ENCODE measurements around the gene RASA2. TPM values are rescaled to one million over a fixed set of nuclear protein-coding genes. Genes with fewer than 3 reads are reported as not detected.

Gene RASA2, protein sequence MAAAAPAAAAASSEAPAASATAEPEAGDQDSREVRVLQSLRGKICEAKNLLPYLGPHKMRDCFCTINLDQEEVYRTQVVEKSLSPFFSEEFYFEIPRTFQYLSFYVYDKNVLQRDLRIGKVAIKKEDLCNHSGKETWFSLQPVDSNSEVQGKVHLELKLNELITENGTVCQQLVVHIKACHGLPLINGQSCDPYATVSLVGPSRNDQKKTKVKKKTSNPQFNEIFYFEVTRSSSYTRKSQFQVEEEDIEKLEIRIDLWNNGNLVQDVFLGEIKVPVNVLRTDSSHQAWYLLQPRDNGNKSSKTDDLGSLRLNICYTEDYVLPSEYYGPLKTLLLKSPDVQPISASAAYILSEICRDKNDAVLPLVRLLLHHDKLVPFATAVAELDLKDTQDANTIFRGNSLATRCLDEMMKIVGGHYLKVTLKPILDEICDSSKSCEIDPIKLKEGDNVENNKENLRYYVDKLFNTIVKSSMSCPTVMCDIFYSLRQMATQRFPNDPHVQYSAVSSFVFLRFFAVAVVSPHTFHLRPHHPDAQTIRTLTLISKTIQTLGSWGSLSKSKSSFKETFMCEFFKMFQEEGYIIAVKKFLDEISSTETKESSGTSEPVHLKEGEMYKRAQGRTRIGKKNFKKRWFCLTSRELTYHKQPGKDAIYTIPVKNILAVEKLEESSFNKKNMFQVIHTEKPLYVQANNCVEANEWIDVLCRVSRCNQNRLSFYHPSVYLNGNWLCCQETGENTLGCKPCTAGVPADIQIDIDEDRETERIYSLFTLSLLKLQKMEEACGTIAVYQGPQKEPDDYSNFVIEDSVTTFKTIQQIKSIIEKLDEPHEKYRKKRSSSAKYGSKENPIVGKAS
- total RNA-seq (10 to 100 TPM; 37.5 to 90.6 (median 52.8) TPM), polyA plus RNA-seq (10 to 100 TPM in 2 of 3 donors, 1 to 10 TPM in 1; 9.4 to 11.5 (median 10.8) TPM)
- long read RNA-seq, donor 1, full-length matches to known transcripts, result 1 of 1 reads
- long read RNA-seq, donor 1, partial matches to known transcripts, result 0 of 1 reads
- long read RNA-seq, donor 1, other reads (novel, unspliced or antisense), result 0 of 1 reads
- long read RNA-seq, donor 2, full-length matches to known transcripts, result 3 of 3 reads
- long read RNA-seq, donor 2, partial matches to known transcripts, result 0 of 3 reads
- long read RNA-seq, donor 2, other reads (novel, unspliced or antisense), result 0 of 3 reads

DNA sequence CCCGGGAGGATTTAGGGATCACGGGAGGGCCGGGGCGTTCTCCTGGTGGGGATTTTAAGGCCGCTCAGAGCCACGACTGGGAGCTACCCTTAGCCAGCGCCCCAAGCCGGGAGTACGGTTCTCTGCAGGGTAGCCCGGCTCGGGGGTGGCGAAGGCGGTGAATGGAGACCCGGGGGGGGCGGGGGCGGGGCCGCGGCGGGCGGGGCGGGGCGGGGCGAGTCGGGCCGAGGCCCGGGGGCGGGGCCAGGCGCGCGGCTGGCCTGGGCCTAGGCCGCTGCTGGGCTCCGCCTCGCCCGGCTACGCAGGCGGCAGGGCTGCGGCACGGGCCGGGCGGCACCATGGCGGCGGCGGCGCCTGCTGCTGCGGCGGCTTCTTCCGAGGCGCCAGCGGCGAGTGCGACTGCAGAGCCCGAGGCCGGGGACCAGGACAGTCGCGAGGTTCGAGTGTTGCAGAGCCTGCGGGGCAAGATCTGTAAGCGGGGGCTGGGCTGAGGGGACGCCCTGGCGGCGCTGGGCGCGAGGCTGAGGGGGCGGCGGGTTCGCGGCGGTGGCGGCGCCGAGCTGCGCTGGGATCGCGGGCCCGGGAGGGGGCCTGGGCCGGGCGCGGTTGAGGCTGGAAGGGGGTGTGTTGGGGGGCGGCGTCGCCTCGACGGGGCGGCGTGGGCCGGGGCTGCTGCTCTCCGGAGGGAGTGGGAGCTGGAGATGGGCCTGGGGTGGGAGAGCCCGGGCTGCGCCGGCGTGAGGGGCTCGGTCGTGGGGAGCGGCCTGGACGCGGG lies at the start of gene RASA2:
RASA2 (plus strand) TSS at position 282 of the 775 bp plus-strand sequence; CDS start at position 339, 57 bp downstream.
- peak; percentile 94 for DNase-seq
- peak within 1 kb of the TSS; percentile 94 to 100 (median 99) for H3K27ac ChIP-seq
- WGBS, 5 donors, result 0 to 2% (median 1%) methylated on average over 22 to 96 of the region's 96 CpGs
- no peaks in the 10 kb centered on the region for H3K36me3 ChIP-seq
- H3K27me3 ChIP-seq (replicated peaks in 1 of 7), result no peaks in the 10 kb centered on the region
- intact Hi-C loops (cut with DNase I; ENCODE audit: low total_unique reads), result no loop called here
- peaks cover 34 to 84% (median 60%) of the 10 kb centered on the region in 6 donors for H3K4me1 ChIP-seq
- TF ChIP-seq POLR2A (IDR thresholded peaks at IDR 0.05), result peak in 2 of 3 donors; percentile 84 to 96
- peak; percentile 71 to 91 (median 80) for TF ChIP-seq POLR2AphosphoS5 (IDR thresholded peaks at IDR 0.05)
- TF ChIP-seq, protein P1, sequence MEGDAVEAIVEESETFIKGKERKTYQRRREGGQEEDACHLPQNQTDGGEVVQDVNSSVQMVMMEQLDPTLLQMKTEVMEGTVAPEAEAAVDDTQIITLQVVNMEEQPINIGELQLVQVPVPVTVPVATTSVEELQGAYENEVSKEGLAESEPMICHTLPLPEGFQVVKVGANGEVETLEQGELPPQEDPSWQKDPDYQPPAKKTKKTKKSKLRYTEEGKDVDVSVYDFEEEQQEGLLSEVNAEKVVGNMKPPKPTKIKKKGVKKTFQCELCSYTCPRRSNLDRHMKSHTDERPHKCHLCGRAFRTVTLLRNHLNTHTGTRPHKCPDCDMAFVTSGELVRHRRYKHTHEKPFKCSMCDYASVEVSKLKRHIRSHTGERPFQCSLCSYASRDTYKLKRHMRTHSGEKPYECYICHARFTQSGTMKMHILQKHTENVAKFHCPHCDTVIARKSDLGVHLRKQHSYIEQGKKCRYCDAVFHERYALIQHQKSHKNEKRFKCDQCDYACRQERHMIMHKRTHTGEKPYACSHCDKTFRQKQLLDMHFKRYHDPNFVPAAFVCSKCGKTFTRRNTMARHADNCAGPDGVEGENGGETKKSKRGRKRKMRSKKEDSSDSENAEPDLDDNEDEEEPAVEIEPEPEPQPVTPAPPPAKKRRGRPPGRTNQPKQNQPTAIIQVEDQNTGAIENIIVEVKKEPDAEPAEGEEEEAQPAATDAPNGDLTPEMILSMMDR (IDR thresholded peaks at IDR 0.05 in 8 of 11, conservative IDR thresholded peaks at IDR 0.05 in 3 of 11), result no peak
- no peaks in the 10 kb centered on the region for H3K9me3 ChIP-seq
- peak within 1 kb of the TSS; percentile 60 to 93 (median 78) for H3K4me3 ChIP-seq

DNA sequence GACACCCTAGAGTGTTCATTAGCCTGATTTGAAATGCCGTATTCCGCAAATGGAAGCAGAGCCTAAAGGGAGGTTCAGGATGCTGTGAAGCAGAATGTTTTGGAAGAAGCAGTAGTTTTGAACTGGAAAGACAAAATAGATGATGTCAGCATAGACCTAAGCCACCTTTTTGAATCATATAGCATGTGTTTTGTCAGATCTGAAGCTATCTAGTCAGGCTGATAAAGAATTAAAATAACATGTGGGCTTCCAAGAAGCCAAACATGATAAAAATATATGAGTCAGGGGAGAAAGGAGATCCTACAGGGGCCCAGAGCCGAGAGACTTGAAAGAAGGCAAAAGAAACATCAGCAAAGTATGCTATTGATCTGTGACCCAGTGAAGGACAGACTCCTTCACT lies 47.2 kb upstream of the RASA2 start:
- H3K4me1 ChIP-seq, result peaks cover 3 to 49% (median 24%) of the 10 kb centered on the region in 6 donors
- DNase-seq, result no peak
- intact Hi-C loops (cut with DNase I; ENCODE audit: low total_unique reads), result no loop called here
- no peak overlapping the region for H3K4me3 ChIP-seq
- H3K27me3 ChIP-seq (replicated peaks in 1 of 7), result no peaks in the 10 kb centered on the region
- H3K27ac ChIP-seq, result peak overlapping the region in 6 of 8 donors; percentile 3 to 74 (median 34)
- H3K9me3 ChIP-seq, result no peaks in the 10 kb centered on the region
- TF ChIP-seq, protein P1 (IDR thresholded peaks at IDR 0.05 in 8 of 11, conservative IDR thresholded peaks at IDR 0.05 in 3 of 11), result no peak
- TF ChIP-seq POLR2A (IDR thresholded peaks at IDR 0.05) (no peak), POLR2AphosphoS5 (IDR thresholded peaks at IDR 0.05) (no peak)
- H3K36me3 ChIP-seq, result peaks cover 0 to 62% (median 23%) of the 10 kb centered on the region in 6 donors
- WGBS, 5 donors, result 86 to 93% (median 92%) methylated on average over 3 of the region's 3 CpGs

DNA sequence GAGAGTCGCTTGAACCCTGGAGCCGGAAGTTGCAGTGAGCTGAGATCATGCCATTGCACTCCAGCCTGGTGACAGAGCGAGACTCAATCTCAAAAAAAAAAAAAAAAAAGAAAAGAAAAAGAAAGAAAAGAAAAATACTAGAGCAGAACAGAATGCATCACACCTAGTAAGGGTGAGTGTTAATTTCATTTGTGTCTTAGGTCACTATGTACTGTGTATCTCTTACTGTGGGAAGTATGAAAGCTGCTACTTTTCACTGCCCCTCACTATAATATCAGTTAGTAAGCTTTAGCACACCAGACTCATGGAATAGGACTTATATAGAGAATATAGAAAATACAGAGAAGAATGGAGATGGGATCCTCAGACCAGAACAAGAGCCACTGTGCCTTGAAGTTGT lies 45.9 kb upstream of the RASA2 start:
- WGBS, 5 donors, result 92 to 100% (median 95%) methylated on average over 3 of the region's 3 CpGs
- peaks cover 0 to 66% (median 35%) of the 10 kb centered on the region in 6 donors for H3K36me3 ChIP-seq
- intact Hi-C loops (cut with DNase I; ENCODE audit: low total_unique reads), result no loop called here
- TF ChIP-seq, protein P1 (IDR thresholded peaks at IDR 0.05 in 8 of 11, conservative IDR thresholded peaks at IDR 0.05 in 3 of 11), result no peak
- no peak for TF ChIP-seq POLR2A (IDR thresholded peaks at IDR 0.05)
- TF ChIP-seq POLR2AphosphoS5 (IDR thresholded peaks at IDR 0.05), result no peak
- H3K27me3 ChIP-seq (replicated peaks in 1 of 7), result no peaks in the 10 kb centered on the region
- H3K4me1 ChIP-seq, result peaks cover 3 to 50% (median 24%) of the 10 kb centered on the region in 6 donors
- no peak overlapping the region for H3K4me3 ChIP-seq
- H3K9me3 ChIP-seq, result no peaks in the 10 kb centered on the region
- no peak for DNase-seq
- peak overlapping the region in 7 of 8 donors; percentile 9 to 74 (median 39) for H3K27ac ChIP-seq
